ENCODE results near the gene CHP1.

- TF ChIP-seq CEBPB (IDR thresholded peaks at IDR 0.05; ENCODE audit: low read depth) (no peak), CTCF (IDR thresholded peaks at IDR 0.05 in 2 of 3, conservative IDR thresholded peaks at IDR 0.05 in 1 of 3; ENCODE audit: borderline replicate concordance in 1 of 3, insufficient read depth in 1 of 3, low read depth in 2 of 3, low read length in 2 of 3) (no peak), POLR2A (IDR thresholded peaks at IDR 0.05; ENCODE audit: borderline replicate concordance, extremely low read depth, insufficient read depth, insufficient read length) (no peak), EZH2 (IDR thresholded peaks at IDR 0.05) (no peak), RAD21 (IDR thresholded peaks at IDR 0.05; ENCODE audit: low read depth) (no peak), POLR2AphosphoS5 (IDR thresholded peaks at IDR 0.05; ENCODE audit: low read depth, low read length) (no peak), SIN3A (IDR thresholded peaks at IDR 0.05; ENCODE audit: low read depth) (no peak), MAX (IDR thresholded peaks at IDR 0.05) (no peak), REST (IDR thresholded peaks at IDR 0.05; ENCODE audit: low read depth) (no peak), ATF3 (IDR thresholded peaks at IDR 0.05) (no peak), YY1 (IDR thresholded peaks at IDR 0.05; ENCODE audit: extremely low read depth, insufficient replicate concordance, low read depth, low read length) (no peak), EGR1 (IDR thresholded peaks at IDR 0.05; ENCODE audit: low read depth) (no peak), SRF (IDR thresholded peaks at IDR 0.05; ENCODE audit: low read depth) (no peak)
Measured at GRCh38 chr15:41203395-41203794, 27.7 kb upstream of the CHP1 start.

Measured in HCT116 (cell line).